ENCODE measurements around the gene MPG.

MPG gene

DNA sequence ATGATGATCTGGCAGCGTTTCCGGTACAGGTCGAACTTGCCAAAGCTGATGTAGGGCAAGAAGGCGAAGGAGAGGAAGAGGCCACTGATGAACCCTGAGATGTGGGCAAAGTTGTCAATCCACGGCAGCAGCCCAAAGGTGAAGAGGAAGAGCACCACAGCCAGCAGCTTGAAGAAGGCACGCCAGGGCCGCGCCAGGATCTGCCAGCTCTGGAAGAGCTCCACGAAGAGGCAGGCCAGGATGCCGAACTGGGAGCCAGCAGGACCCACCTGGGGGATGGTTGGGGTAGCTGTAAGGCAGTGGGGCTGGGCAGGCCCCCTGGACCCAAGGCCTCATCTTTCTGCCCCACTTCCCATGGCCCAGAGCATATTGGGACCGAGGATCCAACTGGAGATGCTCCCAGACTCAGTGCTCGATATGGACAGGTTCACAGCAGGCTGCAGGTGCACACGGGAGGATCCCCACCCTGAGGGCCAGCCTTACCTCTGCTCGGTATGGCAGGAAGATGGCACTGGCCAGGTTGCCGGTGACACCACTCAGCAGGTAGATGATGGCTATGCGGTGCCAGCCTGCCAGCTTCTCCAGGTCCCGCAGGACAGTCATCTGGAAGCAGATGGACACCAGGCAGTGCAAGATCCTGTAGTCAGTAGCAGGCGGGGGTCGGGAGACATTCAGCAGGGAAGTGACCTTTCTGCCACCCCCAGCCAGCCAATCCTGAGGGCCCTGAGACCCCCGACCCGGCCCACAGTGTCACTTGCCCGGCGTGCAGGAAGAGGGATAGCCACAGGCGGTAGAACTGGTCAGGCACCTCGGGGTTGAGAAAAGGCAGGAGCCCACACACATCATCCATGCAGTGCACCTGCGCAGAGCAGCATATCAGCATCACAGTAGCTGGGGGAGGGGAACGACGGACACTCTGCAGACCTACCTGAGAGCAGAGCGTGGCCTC is 19.3 kb upstream of the MPG start:
- Mint-ChIP-seq H3K27me3 (no peaks in the 10 kb centered on the region), H3K4me3 (no peak overlapping the region), H3K27ac (no peak overlapping the region), H3K36me3 (ENCODE audit: low read depth) (peaks cover 9% of the 10 kb centered on the region), H3K4me1 (peaks cover 7% of the 10 kb centered on the region), H3K9me3 (no peaks in the 10 kb centered on the region)
- ATAC-seq: no peak
- no peak for DNase-seq

GRCh38 chr16:59440-60059 is 18.5 kb upstream of the MPG start:
- no peak for ATAC-seq

GRCh38 chr16:60166-60565 is 17.9 kb upstream of the MPG start:
- Mint-ChIP-seq H3K4me3 (no peak overlapping the region), H3K27ac (no peak overlapping the region), H3K4me1 (no peaks in the 10 kb centered on the region), H3K9me3 (no peaks in the 10 kb centered on the region), H3K36me3 (ENCODE audit: low read depth) (peaks cover 9% of the 10 kb centered on the region), H3K27me3 (no peaks in the 10 kb centered on the region)
- no peak for ATAC-seq
- DNase-seq: no peak

More at GRCh38 chr16:59440-60059, 18.5 kb upstream of the MPG start:
- Mint-ChIP-seq H3K4me1 (peaks cover 3% of the 10 kb centered on the region), H3K36me3 (ENCODE audit: low read depth) (peaks cover 9% of the 10 kb centered on the region), H3K4me3 (no peak overlapping the region), H3K27me3 (no peaks in the 10 kb centered on the region), H3K27ac (no peak overlapping the region), H3K9me3 (no peaks in the 10 kb centered on the region)
- DNase-seq: no peak

GRCh38 chr16:60929-61878 is 16.8 kb upstream of the MPG start:
- no peaks in the 10 kb centered on the region for H3K27me3 Mint-ChIP-seq
- peaks cover 2% of the 10 kb centered on the region for H3K4me1 Mint-ChIP-seq
- H3K9me3 Mint-ChIP-seq: no peaks in the 10 kb centered on the region
- ATAC-seq (no peak), DNase-seq (no peak)
- no peak overlapping the region for H3K27ac Mint-ChIP-seq
- peaks cover 6% of the 10 kb centered on the region for H3K36me3 Mint-ChIP-seq (ENCODE audit: low read depth)
- H3K4me3 Mint-ChIP-seq: no peak overlapping the region

GRCh38 chr16:61879-62281 is 16.1 kb upstream of the MPG start:
- ATAC-seq: no peak
- H3K27me3 Mint-ChIP-seq: no peaks in the 10 kb centered on the region
- H3K36me3 Mint-ChIP-seq (ENCODE audit: low read depth): peaks cover 4% of the 10 kb centered on the region
- H3K27ac Mint-ChIP-seq: no peak overlapping the region
- DNase-seq: no peak
- no peaks in the 10 kb centered on the region for H3K9me3 Mint-ChIP-seq
- no peak overlapping the region for H3K4me3 Mint-ChIP-seq
- H3K4me1 Mint-ChIP-seq: peaks cover 2% of the 10 kb centered on the region

GRCh38 chr16:62283-62967 is 15.6 kb upstream of the MPG start:
- H3K4me1 Mint-ChIP-seq: peaks cover 2% of the 10 kb centered on the region
- ATAC-seq (no peak), DNase-seq (no peak)
- H3K9me3 Mint-ChIP-seq: no peaks in the 10 kb centered on the region
- H3K27me3 Mint-ChIP-seq: peaks cover 1% of the 10 kb centered on the region
- H3K27ac Mint-ChIP-seq: no peak overlapping the region
- no peak overlapping the region for H3K4me3 Mint-ChIP-seq
- peaks cover 4% of the 10 kb centered on the region for H3K36me3 Mint-ChIP-seq (ENCODE audit: low read depth)

- Mint-ChIP-seq H3K27ac (no peak overlapping the region), H3K4me1 (peaks cover 2% of the 10 kb centered on the region), H3K9me3 (no peaks in the 10 kb centered on the region), H3K27me3 (peaks cover 4% of the 10 kb centered on the region), H3K4me3 (no peak overlapping the region), H3K36me3 (ENCODE audit: low read depth) (peaks cover 4% of the 10 kb centered on the region)
- DNase-seq (no peak), ATAC-seq (no peak)
Observed at GRCh38 chr16:62968-63391, 15.0 kb upstream of the MPG start.

DNA sequence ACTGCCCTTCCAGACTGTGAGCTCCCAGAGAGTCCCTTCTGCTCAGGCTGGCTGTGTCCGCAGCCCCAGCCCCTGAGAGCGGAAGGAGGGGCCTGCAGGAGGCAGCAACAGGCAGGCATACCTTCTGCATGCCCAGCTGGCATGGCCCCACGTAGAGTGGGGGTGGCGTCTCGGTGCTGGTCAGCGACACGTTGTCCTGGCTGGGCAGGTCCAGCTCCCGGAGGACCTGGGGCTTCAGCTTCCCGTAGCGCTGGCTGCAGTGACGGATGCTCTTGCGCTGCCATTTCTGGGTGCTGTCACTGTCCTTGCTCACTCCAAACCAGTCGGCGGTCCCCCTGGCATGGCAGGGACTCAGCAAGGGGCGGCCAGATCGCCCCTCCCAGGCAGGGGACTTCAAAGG is 14.6 kb upstream of the MPG start:
- Mint-ChIP-seq H3K4me1 (peaks cover 2% of the 10 kb centered on the region), H3K27ac (no peak overlapping the region), H3K27me3 (peaks cover 4% of the 10 kb centered on the region), H3K36me3 (ENCODE audit: low read depth) (no peaks in the 10 kb centered on the region), H3K9me3 (no peaks in the 10 kb centered on the region), H3K4me3 (no peak overlapping the region)
- ATAC-seq (no peak), DNase-seq (no peak)

- Mint-ChIP-seq H3K4me1 (peaks cover 2% of the 10 kb centered on the region), H3K4me3 (no peak overlapping the region), H3K27ac (no peak overlapping the region), H3K36me3 (ENCODE audit: low read depth) (no peaks in the 10 kb centered on the region), H3K9me3 (no peaks in the 10 kb centered on the region), H3K27me3 (peaks cover 4% of the 10 kb centered on the region)
- DNase-seq (no peak), ATAC-seq (no peak)
Observed at GRCh38 chr16:63998-64913, 13.8 kb upstream of the MPG start.

GRCh38 chr16:64914-65255 is 13.1 kb upstream of the MPG start:
- DNase-seq (no peak), ATAC-seq (no peak)
- peaks cover 2% of the 10 kb centered on the region for H3K4me1 Mint-ChIP-seq
- H3K36me3 Mint-ChIP-seq (ENCODE audit: low read depth): no peaks in the 10 kb centered on the region
- no peak overlapping the region for H3K4me3 Mint-ChIP-seq
- peaks cover 7% of the 10 kb centered on the region for H3K27me3 Mint-ChIP-seq
- H3K27ac Mint-ChIP-seq: no peak overlapping the region
- no peaks in the 10 kb centered on the region for H3K9me3 Mint-ChIP-seq

GRCh38 chr16:65745-66144 is 12.3 kb upstream of the MPG start:
- H3K27me3 Mint-ChIP-seq: peaks cover 14% of the 10 kb centered on the region
- H3K36me3 Mint-ChIP-seq (ENCODE audit: low read depth): no peaks in the 10 kb centered on the region
- H3K9me3 Mint-ChIP-seq: no peaks in the 10 kb centered on the region
- H3K4me3 Mint-ChIP-seq: no peak overlapping the region
- DNase-seq: peak; percentile 89
- H3K27ac Mint-ChIP-seq: no peak overlapping the region
- H3K4me1 Mint-ChIP-seq: peaks cover 2% of the 10 kb centered on the region
- ATAC-seq: peak; percentile 81

GRCh38 chr16:66309-67182 is 11.5 kb upstream of the MPG start:
- Mint-ChIP-seq H3K27ac (no peak overlapping the region), H3K4me3 (no peak overlapping the region), H3K36me3 (ENCODE audit: low read depth) (no peaks in the 10 kb centered on the region), H3K9me3 (no peaks in the 10 kb centered on the region), H3K27me3 (peaks cover 19% of the 10 kb centered on the region), H3K4me1 (peaks cover 2% of the 10 kb centered on the region)
- ATAC-seq: no peak
- no peak for DNase-seq
